GM12801 (cell line): ENCODE results near the gene HDAC3.
A peak's percentile ranks its signal among the peaks of the same experiment; 100 is the strongest.

Experiments
- CTCF ChIP-seq: IDR thresholded peaks from one replicate; pipeline ENCODE4 v1.5.1; 2011; ENCODE audit warnings: control low read depth; ENCODE audit not compliant: insufficient read length; ENCODE audit errors: extremely low read depth

HDAC3 gene

GRCh38 chr5:141630570-141631140, 6.0 kb downstream of the HDAC3 start:
- TF ChIP-seq CTCF: no peak

- TF ChIP-seq CTCF: no peak
Measured at GRCh38 chr5:141628175-141628788, 8.4 kb downstream of the HDAC3 start.

GRCh38 chr5:141623611-141624010, 13.0 kb downstream of the HDAC3 start:
- TF ChIP-seq CTCF: no peak

- TF ChIP-seq CTCF: no peak
Measured at GRCh38 chr5:141623186-141623585, 13.5 kb downstream of the HDAC3 start.

GRCh38 chr5:141618804-141619554, 17.7 kb downstream of the HDAC3 start, which contains the start of gene DIAPH1:
Gene DIAPH1 (minus strand): TSS chr5:141619000. CDS start chr5:141618914, 86 bp downstream.
- TF ChIP-seq CTCF: peak; percentile 60

GRCh38 chr5:141618030-141618803, 18.4 kb downstream of the HDAC3 start:
- TF ChIP-seq CTCF: no peak

GRCh38 chr5:141617682-141618029, 19.0 kb downstream of the HDAC3 start:
- no peak for TF ChIP-seq CTCF
